RWPE2 (cell line): ENCODE results near the gene HLA-DMB.

Experiments
- ATAC-seq: fragments of 200-7000 bp; cut with Tn5 transposase; 3 replicates; pipeline ENCODE4 v1.9.1; 2021; ENCODE audit warnings: low read depth
- DNase-seq: peaks from one replicate; pipeline ENCODE4 v3.0.0-alpha.2; 2020; ENCODE audit warnings: low spot score
- H3K27ac ChIP-seq: fragments of 450-650 bp; 2 replicates; pipeline ENCODE4 v1.5.1; 2017; ENCODE audit warnings: mild to moderate bottlenecking; ENCODE audit not compliant: poor library complexity, severe bottlenecking
- H3K27me3 ChIP-seq: fragments of 250-450 bp; sonication (Bioruptor Pico); 2 replicates; pipeline ENCODE4 v1.5.1; 2021; ENCODE audit warnings: mild to moderate bottlenecking, moderate library complexity; ENCODE audit not compliant: insufficient read depth, poor library complexity, severe bottlenecking
- H3K36me3 ChIP-seq: fragments of 250-450 bp; sonication (Bioruptor Pico); 2 replicates; pipeline ENCODE4 v1.5.1; 2020; ENCODE audit warnings: low read depth, mild to moderate bottlenecking, moderate library complexity
- H3K4me1 ChIP-seq: fragments of 250-450 bp; sonication (Bioruptor Pico); 2 replicates; pipeline ENCODE4 v1.5.1; 2021; ENCODE audit warnings: mild to moderate bottlenecking, moderate library complexity; ENCODE audit not compliant: insufficient read depth, poor library complexity, severe bottlenecking
- H3K4me3 ChIP-seq: fragments of 250-450 bp; sonication (Bioruptor Pico); 2 replicates; pipeline ENCODE4 v1.5.1; 2021; ENCODE audit warnings: mild to moderate bottlenecking, moderate library complexity; ENCODE audit not compliant: severe bottlenecking
- H3K9me3 ChIP-seq: fragments of 250-450 bp; sonication (Bioruptor Pico); 2 replicates; pipeline ENCODE4 v1.5.1; 2021; ENCODE audit warnings: mild to moderate bottlenecking, moderate library complexity; ENCODE audit not compliant: severe bottlenecking
- TF ChIP-seq, protein P1 (sequence below): fragments of 450-650 bp; IDR thresholded peaks from one replicate; pipeline ENCODE4 v1.5.1; 2017; ENCODE audit warnings: mild to moderate bottlenecking, moderate library complexity; ENCODE audit not compliant: poor library complexity, severe bottlenecking

HLA-DMB gene

DNA sequence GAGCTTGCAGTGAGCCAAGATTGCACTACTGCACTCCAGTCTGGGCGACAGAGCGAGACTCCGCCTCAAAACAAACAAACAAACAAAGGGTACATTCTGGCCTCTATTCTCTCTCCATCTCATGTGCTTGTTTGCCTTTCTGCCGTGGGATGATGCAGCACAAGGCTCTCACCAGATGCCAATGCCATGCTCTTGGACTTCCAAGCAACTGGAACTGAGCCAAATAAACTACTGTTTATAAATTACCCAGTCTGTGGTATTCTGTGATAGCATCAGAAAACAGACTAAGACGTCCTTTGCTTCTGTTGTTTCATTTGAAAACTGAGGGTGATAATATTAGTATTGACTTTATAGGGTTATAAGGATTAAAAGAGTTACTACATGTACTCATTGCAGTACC is 23.9 kb upstream of the HLA-DMB start:
- ATAC-seq (no peak), DNase-seq (no peak)
- Histone ChIP-seq H3K27ac (no peak overlapping the region), H3K9me3 (no peaks in the 10 kb centered on the region), H3K36me3 (peaks cover 5% of the 10 kb centered on the region), H3K4me1 (no peaks in the 10 kb centered on the region), H3K4me3 (no peak overlapping the region), H3K27me3 (no peaks in the 10 kb centered on the region)
- TF ChIP-seq, protein P1, sequence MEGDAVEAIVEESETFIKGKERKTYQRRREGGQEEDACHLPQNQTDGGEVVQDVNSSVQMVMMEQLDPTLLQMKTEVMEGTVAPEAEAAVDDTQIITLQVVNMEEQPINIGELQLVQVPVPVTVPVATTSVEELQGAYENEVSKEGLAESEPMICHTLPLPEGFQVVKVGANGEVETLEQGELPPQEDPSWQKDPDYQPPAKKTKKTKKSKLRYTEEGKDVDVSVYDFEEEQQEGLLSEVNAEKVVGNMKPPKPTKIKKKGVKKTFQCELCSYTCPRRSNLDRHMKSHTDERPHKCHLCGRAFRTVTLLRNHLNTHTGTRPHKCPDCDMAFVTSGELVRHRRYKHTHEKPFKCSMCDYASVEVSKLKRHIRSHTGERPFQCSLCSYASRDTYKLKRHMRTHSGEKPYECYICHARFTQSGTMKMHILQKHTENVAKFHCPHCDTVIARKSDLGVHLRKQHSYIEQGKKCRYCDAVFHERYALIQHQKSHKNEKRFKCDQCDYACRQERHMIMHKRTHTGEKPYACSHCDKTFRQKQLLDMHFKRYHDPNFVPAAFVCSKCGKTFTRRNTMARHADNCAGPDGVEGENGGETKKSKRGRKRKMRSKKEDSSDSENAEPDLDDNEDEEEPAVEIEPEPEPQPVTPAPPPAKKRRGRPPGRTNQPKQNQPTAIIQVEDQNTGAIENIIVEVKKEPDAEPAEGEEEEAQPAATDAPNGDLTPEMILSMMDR: no peak

DNA sequence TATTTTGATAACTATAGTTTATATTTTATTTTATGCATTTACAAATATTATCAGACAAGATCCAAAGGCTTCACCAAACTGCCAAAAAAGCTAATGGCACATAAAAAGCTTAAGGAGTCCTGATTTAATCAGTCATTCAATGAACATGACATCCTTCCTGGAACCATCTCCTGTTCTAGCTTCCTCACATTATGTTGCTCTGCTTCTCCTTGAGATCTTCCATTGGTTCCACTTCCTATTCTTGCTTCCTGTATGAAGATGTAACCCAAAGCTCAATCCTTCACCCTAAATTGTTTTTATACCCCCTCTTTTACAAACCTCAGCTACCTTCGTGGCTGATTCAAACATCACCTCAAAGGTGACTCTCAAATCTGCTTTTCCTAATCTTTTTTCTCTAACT is 23.0 kb upstream of the HLA-DMB start:
- Histone ChIP-seq H3K27me3 (no peaks in the 10 kb centered on the region), H3K36me3 (no peaks in the 10 kb centered on the region), H3K4me1 (no peaks in the 10 kb centered on the region), H3K9me3 (no peaks in the 10 kb centered on the region), H3K27ac (no peak overlapping the region), H3K4me3 (no peak overlapping the region)
- TF ChIP-seq, protein P1: no peak
- ATAC-seq: no peak
- DNase-seq: no peak

- no peaks in the 10 kb centered on the region for H3K27me3 ChIP-seq
- H3K27ac ChIP-seq: no peak overlapping the region
- ATAC-seq (no peak), DNase-seq (no peak)
- H3K4me1 ChIP-seq: no peaks in the 10 kb centered on the region
- no peaks in the 10 kb centered on the region for H3K36me3 ChIP-seq
- TF ChIP-seq, protein P1: no peak
- H3K4me3 ChIP-seq: no peak overlapping the region
- H3K9me3 ChIP-seq: no peaks in the 10 kb centered on the region
These were observed 21.5 kb upstream of the HLA-DMB start for GRCh38 chr6:32962213-32962826.

GRCh38 chr6:32960563-32960962 is 19.7 kb upstream of the HLA-DMB start:
- H3K27me3 ChIP-seq: no peaks in the 10 kb centered on the region
- ATAC-seq (no peak), DNase-seq (no peak)
- H3K36me3 ChIP-seq: no peaks in the 10 kb centered on the region
- H3K9me3 ChIP-seq: no peaks in the 10 kb centered on the region
- H3K4me3 ChIP-seq: no peak overlapping the region
- TF ChIP-seq, protein P1: no peak
- H3K4me1 ChIP-seq: no peaks in the 10 kb centered on the region
- H3K27ac ChIP-seq: no peak overlapping the region

DNA sequence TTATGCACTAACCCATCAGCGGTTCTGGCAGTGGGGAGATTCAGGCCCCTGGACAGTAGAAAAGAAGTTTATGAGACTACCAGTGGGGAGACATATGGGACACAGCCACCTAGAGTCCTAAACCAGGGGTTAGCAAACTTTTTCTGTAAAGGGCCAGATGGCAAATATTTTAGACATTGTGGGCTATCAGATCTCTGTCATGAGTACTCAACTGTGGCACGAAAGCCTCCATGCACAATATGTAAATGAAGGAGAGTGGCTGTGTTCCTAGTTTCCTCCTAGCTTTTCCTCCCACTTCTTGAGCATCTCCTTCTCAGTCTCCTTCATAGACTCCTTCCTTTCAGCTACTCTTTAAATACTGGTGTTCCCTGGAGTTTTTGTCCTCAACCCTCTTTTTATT is 15.3 kb upstream of the HLA-DMB start:
- Histone ChIP-seq H3K27me3 (no peaks in the 10 kb centered on the region), H3K9me3 (no peaks in the 10 kb centered on the region), H3K4me1 (no peaks in the 10 kb centered on the region), H3K4me3 (no peak overlapping the region), H3K36me3 (no peaks in the 10 kb centered on the region), H3K27ac (no peak overlapping the region)
- ATAC-seq (no peak), DNase-seq (no peak)
- TF ChIP-seq, protein P1: no peak
